Measurements from ENCODE around the gene EPHB1. TPM values are rescaled to one million over a fixed set of nuclear protein-coding genes. Genes with fewer than 3 reads are reported as not detected.
"Not testable (repeated sequence)": the region's sequence is repeated elsewhere in the genome, so short reads cannot be mapped to it uniquely, and the experiment has no call there.

The EPHB1 gene
- polyA plus RNA-seq, 1 experiment, result 0.50 TPM

DNA sequence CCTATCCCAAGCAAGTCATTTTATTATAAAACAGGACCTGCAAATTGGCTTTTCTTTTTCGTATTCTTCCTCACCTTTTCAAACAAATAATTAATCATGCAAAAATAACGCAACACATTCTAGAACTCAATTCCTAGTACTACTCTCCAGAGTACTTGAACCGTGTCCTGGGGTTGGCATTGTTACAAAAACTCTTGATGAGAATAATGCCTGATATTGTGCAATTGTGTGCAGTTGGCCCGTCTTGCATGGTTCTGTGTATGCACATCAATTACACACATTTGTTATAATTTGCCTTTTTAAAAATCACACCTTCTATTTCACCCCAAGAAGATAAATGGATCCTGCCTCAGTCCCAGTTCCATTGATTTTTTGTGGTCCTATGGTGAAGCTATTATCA is 205.4 kb downstream of the EPHB1 start:
- Histone ChIP-seq H3K4me3 (ENCODE audit: low read depth, low read length) (no peak overlapping the region), H3K27me3 (ENCODE audit: control insufficient read depth, insufficient read depth, low read length) (no peaks in the 10 kb centered on the region), H3K36me3 (ENCODE audit: control insufficient read depth, insufficient read depth, low read length) (no peaks in the 10 kb centered on the region)
- DNase-seq (ENCODE audit: low read depth), result no peak
- TF ChIP-seq, protein P1, sequence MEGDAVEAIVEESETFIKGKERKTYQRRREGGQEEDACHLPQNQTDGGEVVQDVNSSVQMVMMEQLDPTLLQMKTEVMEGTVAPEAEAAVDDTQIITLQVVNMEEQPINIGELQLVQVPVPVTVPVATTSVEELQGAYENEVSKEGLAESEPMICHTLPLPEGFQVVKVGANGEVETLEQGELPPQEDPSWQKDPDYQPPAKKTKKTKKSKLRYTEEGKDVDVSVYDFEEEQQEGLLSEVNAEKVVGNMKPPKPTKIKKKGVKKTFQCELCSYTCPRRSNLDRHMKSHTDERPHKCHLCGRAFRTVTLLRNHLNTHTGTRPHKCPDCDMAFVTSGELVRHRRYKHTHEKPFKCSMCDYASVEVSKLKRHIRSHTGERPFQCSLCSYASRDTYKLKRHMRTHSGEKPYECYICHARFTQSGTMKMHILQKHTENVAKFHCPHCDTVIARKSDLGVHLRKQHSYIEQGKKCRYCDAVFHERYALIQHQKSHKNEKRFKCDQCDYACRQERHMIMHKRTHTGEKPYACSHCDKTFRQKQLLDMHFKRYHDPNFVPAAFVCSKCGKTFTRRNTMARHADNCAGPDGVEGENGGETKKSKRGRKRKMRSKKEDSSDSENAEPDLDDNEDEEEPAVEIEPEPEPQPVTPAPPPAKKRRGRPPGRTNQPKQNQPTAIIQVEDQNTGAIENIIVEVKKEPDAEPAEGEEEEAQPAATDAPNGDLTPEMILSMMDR (IDR thresholded peaks at IDR 0.05; ENCODE audit: insufficient read depth, low read depth, low read length), result no peak
- ChIA-PET CTCF (no interaction called here), POLR2A (no interaction called here)

DNA sequence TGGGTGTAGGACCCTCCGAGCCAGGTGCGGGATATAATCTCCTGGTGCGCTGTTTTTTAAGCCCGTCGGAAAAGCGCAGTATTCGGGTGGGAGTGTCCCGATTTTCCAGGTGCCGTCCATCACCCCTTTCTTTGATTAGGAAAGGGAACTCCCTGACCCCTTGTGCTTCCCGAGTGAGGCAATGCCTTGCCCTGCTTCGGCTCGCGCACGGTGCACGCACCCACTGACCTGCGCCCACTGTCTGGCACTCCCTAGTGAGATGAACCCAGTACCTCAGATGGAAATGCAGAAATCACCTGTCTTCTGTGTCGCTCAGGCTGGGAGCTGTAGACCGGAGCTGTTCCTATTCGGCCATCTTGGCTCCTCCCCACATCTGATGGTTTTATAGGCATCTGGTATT is 210.6 kb downstream of the EPHB1 start:
- DNase-seq (ENCODE audit: low read depth); POLR2A ChIA-PET; CTCF ChIA-PET; H3K4me3 ChIP-seq (ENCODE audit: low read depth, low read length); H3K36me3 ChIP-seq (ENCODE audit: control insufficient read depth, insufficient read depth, low read length); H3K27me3 ChIP-seq (ENCODE audit: control insufficient read depth, insufficient read depth, low read length): not testable (repeated sequence)

DNA sequence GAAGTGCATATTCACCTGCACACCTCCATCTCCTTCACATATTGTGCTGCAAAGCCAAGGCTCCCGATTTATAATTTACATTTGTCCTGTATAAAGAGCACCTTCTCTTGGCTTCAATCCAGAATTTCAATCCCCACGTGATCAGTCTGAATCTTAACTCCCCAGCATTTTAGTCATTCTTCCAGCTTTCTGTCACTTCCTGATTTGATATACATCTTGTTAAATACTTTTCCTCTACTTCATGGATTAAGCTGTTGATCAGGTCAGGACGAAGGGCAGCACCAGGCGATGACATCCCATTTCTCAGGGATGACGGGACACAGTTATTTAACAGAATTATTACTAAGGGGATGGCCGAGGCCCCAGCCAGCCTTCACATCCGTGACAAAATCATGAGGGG is 212.5 kb downstream of the EPHB1 start:
- H3K4me3 ChIP-seq (ENCODE audit: low read depth, low read length), result no peak overlapping the region
- ChIA-PET CTCF (no interaction called here), POLR2A (no interaction called here)
- DNase-seq (ENCODE audit: low read depth), result no peak
- TF ChIP-seq, protein P1 (IDR thresholded peaks at IDR 0.05; ENCODE audit: insufficient read depth, low read depth, low read length), result no peak
- no peaks in the 10 kb centered on the region for H3K36me3 ChIP-seq (ENCODE audit: control insufficient read depth, insufficient read depth, low read length)
- no peaks in the 10 kb centered on the region for H3K27me3 ChIP-seq (ENCODE audit: control insufficient read depth, insufficient read depth, low read length)

DNA sequence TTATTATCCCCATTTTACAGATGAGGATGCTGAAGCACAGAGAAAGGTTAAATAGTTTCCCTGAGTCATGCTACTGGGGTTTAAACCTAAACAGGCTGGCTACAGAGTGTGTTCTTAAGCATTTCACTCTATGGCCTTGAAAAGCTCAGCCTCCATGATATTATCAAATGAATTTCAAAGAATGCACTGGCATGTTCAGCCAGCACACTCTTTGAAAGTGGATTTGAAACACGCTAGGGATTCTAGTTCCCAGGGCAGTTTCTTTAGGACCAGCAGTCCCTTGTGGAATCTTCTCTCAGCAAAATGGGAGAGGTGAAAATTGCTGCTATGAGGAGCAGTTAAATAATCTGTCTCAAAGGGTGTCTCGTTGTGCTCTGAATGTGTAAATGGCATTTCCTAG is 213.3 kb downstream of the EPHB1 start:
- CTCF ChIA-PET, result no interaction called here
- TF ChIP-seq, protein P1 (IDR thresholded peaks at IDR 0.05; ENCODE audit: insufficient read depth, low read depth, low read length), result no peak
- POLR2A ChIA-PET, result no interaction called here
- no peaks in the 10 kb centered on the region for H3K36me3 ChIP-seq (ENCODE audit: control insufficient read depth, insufficient read depth, low read length)
- no peak overlapping the region for H3K4me3 ChIP-seq (ENCODE audit: low read depth, low read length)
- DNase-seq (ENCODE audit: low read depth), result no peak
- H3K27me3 ChIP-seq (ENCODE audit: control insufficient read depth, insufficient read depth, low read length), result no peaks in the 10 kb centered on the region

DNA sequence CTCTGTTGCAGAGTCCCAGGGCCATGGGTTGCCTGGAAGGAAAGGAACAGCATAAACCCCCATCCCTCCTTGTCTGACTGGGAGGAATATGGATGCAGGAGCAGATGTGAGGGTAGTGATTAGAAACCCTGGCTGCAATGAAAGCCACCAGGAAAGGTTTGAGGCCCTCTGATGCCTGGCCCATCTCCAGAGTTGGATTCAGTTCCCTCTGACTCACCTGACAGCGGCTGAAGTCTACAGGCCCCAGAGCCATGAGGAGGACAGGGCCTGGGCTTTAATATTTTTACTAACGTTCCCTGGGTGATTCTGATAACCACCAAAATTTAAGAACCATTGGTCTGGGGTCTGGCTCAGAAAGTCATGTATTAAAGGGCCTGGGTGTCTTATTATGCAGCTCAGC is 214.0 kb downstream of the EPHB1 start:
- ChIA-PET POLR2A (no interaction called here), CTCF (no interaction called here)
- DNase-seq (ENCODE audit: low read depth), result no peak
- H3K27me3 ChIP-seq (ENCODE audit: control insufficient read depth, insufficient read depth, low read length), result no peaks in the 10 kb centered on the region
- TF ChIP-seq, protein P1 (IDR thresholded peaks at IDR 0.05; ENCODE audit: insufficient read depth, low read depth, low read length), result no peak
- no peak overlapping the region for H3K4me3 ChIP-seq (ENCODE audit: low read depth, low read length)
- no peaks in the 10 kb centered on the region for H3K36me3 ChIP-seq (ENCODE audit: control insufficient read depth, insufficient read depth, low read length)

DNA sequence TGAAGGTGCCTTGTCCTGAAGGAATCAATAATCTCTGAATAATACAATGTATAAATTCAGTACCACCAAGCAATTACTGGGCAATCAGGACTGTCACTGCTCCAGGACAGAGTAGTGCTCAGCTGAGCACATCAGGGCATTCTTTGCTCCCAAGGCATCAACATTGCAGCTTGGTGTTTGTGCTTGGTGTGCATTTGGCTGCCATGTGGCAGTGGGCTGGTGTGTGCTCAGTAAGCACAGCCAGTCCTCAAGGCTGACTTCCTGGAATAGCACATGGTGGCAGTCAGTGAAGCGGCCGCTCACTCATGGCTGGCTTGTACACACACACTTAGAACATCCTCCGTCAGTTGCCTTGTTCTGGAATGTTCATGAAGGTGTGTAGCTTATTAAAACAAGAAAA is 217.0 kb downstream of the EPHB1 start:
- TF ChIP-seq, protein P1 (IDR thresholded peaks at IDR 0.05; ENCODE audit: insufficient read depth, low read depth, low read length), result no peak
- Histone ChIP-seq H3K27me3 (ENCODE audit: control insufficient read depth, insufficient read depth, low read length) (no peaks in the 10 kb centered on the region), H3K4me3 (ENCODE audit: low read depth, low read length) (no peak overlapping the region), H3K36me3 (ENCODE audit: control insufficient read depth, insufficient read depth, low read length) (no peaks in the 10 kb centered on the region)
- CTCF ChIA-PET, result no interaction called here
- DNase-seq (ENCODE audit: low read depth), result no peak
- POLR2A ChIA-PET, result no interaction called here

All from BJ (cell line).